OCI-LY3 (cell line): ENCODE measurements around the gene KLRK1.
"Not testable (repeated sequence)": the region's sequence is repeated elsewhere in the genome, so short reads cannot be mapped to it uniquely, and the experiment has no call there.

Experiments used
- EZH2phosphoT487 ChIP-seq: fragments of 200-600 bp; shearing (Covaris generic); IDR thresholded peaks from 2 replicates; pipeline ENCODE4 v1.6.1; 2018; ENCODE audit warnings: antibody characterized with exemption, mixed run types, low read depth
- TF ChIP-seq, protein P1 (sequence below): fragments of 200-600, 300-600 bp; sonication (generic); IDR thresholded peaks from 2 replicates; pipeline ENCODE4 v1.5.1; 2014; ENCODE audit warnings: antibody characterized with exemption, low read length, low read depth

DNA sequence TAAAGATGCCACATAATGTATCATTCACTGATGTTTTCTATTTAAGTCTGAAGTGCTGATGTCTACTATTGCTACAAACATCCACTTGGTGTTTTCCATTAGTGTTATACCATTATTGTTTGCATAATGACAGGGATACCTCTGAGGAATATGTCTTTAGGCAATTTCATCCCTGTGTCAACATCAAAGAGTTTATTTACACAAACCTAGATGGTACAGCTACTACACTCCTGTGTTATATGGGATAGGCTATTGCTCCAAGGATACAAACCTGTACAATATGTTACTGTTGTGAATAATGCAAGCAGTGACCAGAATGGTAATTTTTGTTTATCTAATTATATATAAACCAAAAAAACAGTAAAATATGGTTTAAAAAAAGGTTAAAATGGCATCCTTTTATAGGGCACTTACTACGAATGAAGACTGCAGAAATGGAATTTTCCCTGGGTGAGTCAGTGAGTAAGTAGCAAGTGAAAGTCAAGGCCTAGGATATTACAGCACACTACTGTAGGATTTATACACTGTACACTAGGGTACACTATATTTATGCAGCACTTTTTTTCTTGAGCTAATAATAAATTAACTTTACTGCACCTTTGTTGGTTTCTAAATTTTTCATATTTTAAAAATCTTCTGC lies 34.5 kb upstream of the KLRK1 start:
- TF ChIP-seq, protein P1, sequence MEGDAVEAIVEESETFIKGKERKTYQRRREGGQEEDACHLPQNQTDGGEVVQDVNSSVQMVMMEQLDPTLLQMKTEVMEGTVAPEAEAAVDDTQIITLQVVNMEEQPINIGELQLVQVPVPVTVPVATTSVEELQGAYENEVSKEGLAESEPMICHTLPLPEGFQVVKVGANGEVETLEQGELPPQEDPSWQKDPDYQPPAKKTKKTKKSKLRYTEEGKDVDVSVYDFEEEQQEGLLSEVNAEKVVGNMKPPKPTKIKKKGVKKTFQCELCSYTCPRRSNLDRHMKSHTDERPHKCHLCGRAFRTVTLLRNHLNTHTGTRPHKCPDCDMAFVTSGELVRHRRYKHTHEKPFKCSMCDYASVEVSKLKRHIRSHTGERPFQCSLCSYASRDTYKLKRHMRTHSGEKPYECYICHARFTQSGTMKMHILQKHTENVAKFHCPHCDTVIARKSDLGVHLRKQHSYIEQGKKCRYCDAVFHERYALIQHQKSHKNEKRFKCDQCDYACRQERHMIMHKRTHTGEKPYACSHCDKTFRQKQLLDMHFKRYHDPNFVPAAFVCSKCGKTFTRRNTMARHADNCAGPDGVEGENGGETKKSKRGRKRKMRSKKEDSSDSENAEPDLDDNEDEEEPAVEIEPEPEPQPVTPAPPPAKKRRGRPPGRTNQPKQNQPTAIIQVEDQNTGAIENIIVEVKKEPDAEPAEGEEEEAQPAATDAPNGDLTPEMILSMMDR, result not testable (repeated sequence)
- TF ChIP-seq EZH2phosphoT487, result not testable (repeated sequence)
